Activated CD4-positive, alpha-beta T cell treated with anti-CD3 and anti-CD28 coated beads for 1 hour (primary cell): ENCODE data around the gene MSX1.

ENCODE experiments used
- DNase-seq: peaks from one replicate; pipeline ENCODE4 v3.0.0-alpha.2; 2020

MSX1 gene

GRCh38 chr4:4858527-4859324 lies 739 bp upstream of the MSX1 start:
- DNase-seq: no peak

GRCh38 chr4:4859799-4860599 lies 534 bp downstream of the MSX1 start:
- no peak for DNase-seq

GRCh38 chr4:4860600-4861389 lies 1.3 kb downstream of the MSX1 start:
- DNase-seq: no peak

- DNase-seq: no peak
These were observed 2.0 kb downstream of the MSX1 start for GRCh38 chr4:4861390-4862018.

DNA sequence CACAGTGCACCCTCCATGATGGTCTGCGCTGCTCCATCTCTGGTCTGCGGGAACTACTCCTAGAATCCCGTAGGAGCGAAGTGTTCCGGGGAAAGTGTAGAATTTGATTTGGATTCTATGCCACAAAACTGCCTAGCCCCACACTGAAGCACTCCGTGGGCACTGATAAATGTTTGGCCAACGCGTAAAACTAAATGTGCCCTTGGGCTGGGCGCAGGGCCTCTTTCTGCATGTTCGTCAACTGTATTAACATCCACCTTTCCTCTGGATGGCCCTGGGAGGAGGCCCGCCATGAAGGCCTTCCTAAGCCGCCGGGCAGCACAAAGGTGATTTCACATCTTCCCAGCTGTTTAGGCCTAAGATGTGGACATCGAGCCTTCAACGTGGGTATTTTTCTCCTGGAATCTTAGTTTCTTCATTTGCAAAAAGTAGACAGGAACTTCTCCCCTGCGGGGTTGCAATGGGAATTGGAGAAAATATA lies 2.6 kb downstream of the MSX1 start:
- DNase-seq: no peak

DNA sequence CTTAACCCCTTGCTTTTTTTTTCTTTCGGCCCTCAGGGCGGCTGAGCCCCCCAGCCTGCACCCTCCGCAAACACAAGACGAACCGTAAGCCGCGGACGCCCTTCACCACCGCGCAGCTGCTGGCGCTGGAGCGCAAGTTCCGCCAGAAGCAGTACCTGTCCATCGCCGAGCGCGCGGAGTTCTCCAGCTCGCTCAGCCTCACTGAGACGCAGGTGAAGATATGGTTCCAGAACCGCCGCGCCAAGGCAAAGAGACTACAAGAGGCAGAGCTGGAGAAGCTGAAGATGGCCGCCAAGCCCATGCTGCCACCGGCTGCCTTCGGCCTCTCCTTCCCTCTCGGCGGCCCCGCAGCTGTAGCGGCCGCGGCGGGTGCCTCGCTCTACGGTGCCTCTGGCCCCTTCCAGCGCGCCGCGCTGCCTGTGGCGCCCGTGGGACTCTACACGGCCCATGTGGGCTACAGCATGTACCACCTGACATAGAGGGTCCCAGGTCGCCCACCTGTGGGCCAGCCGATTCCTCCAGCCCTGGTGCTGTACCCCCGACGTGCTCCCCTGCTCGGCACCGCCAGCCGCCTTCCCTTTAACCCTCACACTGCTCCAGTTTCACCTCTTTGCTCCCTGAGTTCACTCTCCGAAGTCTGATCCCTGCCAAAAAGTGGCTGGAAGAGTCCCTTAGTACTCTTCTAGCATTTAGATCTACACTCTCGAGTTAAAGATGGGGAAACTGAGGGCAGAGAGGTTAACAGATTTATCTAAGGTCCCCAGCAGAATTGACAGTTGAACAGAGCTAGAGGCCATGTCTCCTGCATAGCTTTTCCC lies 3.4 kb downstream of the MSX1 start:
- DNase-seq: no peak

- DNase-seq: no peak
These were observed 5.0 kb downstream of the MSX1 start for GRCh38 chr4:4864443-4864939.

DNA sequence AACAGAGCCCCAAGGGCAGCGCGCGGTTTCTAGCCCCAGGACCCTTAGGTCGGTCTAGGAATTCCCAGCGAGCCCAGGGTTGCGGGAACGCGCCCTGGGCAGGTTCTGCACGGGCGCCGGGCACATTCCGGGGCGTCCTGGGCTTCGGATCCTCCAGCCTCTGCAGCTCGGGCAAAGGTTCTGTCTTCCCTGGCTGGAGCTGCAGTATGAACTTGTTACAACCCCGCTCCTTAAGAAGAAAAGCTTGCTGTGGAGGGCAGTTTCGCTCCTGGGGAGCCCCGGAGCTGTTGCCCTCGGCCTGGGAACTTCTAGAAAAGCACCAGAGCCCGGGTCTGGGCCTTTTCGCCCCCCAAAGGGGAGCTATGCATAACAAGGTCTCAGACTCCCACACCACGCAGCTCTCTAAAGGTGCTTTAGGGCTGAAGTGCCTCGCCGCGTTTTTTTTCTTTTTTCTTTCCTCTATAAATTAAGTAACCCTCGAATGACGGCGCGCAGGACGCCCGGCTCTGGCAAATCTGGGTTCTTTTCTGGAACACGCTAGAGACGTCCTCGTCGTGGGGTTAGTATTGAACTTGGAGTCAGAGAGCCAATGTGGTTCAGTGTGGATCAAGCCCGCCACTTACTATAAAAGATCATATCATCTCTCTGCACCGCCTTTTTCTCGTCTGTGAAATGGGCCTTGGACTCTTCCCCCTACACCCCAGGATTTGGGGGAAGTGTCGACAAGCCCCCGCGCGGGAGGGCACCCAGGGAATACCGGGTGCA lies 5.7 kb downstream of the MSX1 start:
- DNase-seq: no peak

- DNase-seq: no peak
These were observed 6.2 kb downstream of the MSX1 start for GRCh38 chr4:4865705-4866123.

DNA sequence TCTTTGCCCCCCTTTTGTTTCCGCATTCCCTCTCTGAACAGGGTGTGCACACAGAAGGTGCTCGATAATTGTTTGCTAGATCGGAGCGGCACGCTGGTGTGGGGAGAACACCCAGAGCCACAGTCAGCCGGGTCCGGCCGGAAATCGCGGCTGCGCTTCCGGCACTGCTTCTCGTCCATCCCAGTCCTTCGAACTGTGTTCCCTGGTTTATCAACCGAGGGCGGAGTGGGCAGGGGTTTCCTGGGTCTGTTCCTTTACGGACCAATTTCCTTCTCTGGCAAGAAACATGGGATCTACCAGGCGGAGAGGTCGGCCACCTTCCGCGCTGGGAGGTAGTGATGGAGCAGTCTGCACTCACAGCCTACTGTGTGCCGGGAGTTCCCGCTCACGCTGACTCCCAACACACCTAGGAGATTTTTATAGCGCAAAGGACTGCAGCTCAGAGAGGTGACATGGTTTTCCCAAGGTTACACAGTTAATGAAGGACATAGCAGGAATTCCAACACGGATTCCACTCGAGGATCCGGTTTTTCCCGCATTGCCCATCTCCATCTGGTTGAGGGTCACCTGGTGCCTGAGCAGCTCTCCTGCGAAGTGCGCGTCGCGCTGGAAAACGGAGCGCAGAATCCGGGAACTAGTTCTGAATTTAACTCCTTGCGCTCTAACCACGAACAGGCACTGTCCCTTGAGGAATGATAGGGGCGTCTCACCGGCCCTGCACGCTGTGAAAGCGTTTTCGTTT lies 6.8 kb downstream of the MSX1 start:
- no peak for DNase-seq

DNA sequence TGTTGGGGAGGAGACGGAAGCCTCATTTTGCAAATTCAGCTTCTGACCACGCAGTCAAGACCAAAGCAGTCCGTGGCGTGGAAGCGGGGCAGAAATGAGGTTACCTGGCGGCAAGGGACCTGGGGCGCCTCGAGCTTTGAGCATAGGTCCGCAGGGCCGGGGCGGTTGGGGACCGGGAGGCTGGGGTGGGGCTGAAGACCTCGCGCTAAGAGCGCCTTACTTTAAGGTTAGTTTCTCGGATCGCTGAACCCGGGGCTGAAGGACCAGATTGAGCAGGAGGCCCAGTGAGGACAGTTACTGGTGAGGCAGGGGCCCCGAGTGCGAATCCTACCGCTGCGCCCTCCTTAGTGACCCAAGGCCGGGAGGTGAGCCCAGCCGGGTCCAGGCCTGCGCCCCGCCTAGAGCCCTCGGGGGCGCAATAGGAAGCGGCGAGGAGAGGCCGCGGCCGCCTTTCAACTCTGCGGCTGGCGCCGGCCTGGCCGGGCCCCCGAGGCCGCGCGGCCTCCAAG lies 7.5 kb downstream of the MSX1 start:
- no peak for DNase-seq

- no peak for DNase-seq
These were observed 8.0 kb downstream of the MSX1 start for GRCh38 chr4:4867375-4868039.

DNA sequence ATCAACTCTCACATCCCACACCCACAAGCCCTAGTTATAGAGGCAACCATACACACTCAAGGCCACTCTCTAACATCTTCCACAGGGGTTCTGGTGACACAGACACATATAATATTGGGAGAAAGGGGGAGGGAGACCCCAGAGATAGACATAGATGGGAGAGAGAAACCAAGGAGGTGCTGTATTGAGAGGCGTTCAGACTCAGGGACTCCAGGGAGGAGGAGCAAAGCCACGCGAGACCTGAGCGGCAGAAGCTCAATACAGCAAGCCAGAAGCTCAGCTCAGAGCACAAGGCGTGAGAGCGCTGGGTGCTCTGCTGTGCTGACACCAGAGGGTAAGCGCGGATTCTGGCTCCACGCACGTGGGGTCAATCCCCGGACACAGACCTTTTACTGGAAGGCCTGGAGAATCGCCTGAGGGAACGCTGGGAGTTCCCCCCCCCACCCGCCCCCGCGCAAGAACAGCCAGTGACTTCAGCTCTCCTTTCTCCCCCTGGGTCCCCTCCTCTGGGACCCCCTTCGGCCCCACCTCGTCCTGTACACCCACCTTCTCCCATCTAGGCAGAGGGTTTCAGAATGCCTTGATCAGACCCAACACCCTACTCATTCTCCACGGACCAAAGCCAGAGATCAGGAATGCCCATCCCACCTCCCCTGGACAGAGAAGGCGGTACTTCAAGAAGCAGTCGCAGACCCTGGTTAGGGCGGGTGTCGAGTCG lies 8.7 kb downstream of the MSX1 start:
- DNase-seq: no peak

GRCh38 chr4:4868758-4869723 lies 9.6 kb downstream of the MSX1 start:
- no peak for DNase-seq

DNA sequence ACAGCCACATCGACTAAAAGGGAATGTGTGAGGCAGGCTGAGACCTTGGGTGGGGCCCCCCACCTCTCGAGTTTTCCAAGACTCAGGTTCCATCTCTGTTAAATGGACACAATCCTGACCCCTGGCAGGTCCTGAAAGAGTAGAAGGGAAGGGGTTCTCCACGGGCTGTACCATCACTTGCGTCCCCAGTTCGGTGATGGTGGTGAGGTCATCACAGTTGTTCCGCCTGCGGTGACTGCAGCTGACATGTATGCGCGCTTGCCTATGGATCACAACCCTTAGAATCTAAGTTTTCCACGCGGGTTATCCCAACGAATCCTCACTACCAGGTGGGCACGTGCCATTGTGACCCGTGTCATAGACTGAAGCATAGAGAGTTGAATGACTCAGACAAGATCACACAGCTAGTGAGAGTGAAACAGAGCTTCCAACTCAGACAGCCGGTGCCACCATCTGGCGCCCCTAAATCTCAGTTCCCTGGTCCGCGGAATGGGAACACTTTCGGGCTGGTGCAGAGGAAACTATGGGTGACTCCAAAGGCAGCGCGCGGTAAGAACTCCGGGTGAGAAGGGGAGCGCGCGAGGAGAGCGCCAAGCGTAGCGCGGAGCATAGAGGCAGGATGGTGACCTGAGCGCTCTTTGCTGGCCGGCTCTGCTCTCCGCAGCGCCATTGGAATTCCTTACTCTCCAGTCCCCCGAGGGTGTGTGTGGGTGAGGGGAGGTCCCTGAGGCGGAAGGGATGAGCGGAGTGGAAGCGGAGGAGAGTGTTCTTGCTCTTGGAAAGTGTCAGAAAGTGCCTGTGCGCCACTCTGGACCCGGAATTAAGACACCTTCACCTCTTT lies 10.5 kb downstream of the MSX1 start:
- no peak for DNase-seq

- no peak for DNase-seq
These were observed 11.2 kb downstream of the MSX1 start for GRCh38 chr4:4870576-4871241.
